ENCODE results near the gene TCF15.

TCF15 gene

DNA sequence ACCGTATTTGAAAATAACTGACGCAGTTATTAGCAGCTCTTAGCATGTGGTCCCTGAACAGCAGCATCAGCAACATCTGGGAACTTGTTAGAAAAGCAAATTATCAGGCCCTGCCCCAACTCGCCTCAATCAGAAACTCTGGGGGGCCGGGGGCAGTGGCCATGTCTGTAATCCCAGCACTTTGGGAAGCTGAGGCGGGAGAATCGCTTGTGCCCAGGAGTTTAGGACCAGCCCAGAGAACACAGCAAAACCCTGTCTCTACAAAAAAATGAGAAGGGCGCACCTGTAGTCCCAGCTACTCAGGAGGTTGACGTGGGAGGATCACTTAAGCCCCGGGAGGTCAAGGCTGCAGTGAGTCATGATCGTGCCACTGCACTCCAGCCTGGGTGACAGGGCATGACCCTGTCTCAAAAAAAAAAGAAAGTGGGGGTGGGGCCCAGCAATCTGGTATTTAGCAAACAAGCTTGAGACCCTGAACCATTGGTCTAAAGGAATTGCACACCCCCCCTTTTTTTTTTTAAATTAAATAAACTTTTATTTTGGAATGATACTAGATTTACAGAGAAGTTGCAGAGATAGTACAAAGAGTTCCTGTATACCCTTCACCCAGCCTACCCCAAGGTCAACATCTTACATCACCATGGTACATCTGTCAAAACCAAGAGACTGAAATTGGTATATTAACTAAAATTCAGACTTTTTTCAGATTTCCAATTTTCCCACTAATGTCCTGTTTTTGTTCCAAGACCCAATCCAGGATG is 36.2 kb upstream of the TCF15 start:
- TF ChIP-seq SIN3A (IDR thresholded peaks at IDR 0.05; ENCODE audit: borderline replicate concordance, insufficient read depth, low read length), result no peak
- no peak for TF ChIP-seq FOXP2 (optimal IDR thresholded peaks at IDR 0.05; ENCODE audit: borderline replicate concordance, extremely low read depth, extremely low read length, insufficient read depth)
- TF ChIP-seq, protein P1, sequence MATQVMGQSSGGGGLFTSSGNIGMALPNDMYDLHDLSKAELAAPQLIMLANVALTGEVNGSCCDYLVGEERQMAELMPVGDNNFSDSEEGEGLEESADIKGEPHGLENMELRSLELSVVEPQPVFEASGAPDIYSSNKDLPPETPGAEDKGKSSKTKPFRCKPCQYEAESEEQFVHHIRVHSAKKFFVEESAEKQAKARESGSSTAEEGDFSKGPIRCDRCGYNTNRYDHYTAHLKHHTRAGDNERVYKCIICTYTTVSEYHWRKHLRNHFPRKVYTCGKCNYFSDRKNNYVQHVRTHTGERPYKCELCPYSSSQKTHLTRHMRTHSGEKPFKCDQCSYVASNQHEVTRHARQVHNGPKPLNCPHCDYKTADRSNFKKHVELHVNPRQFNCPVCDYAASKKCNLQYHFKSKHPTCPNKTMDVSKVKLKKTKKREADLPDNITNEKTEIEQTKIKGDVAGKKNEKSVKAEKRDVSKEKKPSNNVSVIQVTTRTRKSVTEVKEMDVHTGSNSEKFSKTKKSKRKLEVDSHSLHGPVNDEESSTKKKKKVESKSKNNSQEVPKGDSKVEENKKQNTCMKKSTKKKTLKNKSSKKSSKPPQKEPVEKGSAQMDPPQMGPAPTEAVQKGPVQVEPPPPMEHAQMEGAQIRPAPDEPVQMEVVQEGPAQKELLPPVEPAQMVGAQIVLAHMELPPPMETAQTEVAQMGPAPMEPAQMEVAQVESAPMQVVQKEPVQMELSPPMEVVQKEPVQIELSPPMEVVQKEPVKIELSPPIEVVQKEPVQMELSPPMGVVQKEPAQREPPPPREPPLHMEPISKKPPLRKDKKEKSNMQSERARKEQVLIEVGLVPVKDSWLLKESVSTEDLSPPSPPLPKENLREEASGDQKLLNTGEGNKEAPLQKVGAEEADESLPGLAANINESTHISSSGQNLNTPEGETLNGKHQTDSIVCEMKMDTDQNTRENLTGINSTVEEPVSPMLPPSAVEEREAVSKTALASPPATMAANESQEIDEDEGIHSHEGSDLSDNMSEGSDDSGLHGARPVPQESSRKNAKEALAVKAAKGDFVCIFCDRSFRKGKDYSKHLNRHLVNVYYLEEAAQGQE (IDR thresholded peaks at IDR 0.05; ENCODE audit: insufficient read depth in 1 of 2, low read depth in 2 of 2, low read length in 2 of 2), result no peak
- no peak for TF ChIP-seq POLR2AphosphoS5 (IDR thresholded peaks at IDR 0.05; ENCODE audit: low read depth, low read length)
- TF ChIP-seq TAF1 (IDR thresholded peaks at IDR 0.05; ENCODE audit: borderline replicate concordance, insufficient read depth, low read length), result no peak

DNA sequence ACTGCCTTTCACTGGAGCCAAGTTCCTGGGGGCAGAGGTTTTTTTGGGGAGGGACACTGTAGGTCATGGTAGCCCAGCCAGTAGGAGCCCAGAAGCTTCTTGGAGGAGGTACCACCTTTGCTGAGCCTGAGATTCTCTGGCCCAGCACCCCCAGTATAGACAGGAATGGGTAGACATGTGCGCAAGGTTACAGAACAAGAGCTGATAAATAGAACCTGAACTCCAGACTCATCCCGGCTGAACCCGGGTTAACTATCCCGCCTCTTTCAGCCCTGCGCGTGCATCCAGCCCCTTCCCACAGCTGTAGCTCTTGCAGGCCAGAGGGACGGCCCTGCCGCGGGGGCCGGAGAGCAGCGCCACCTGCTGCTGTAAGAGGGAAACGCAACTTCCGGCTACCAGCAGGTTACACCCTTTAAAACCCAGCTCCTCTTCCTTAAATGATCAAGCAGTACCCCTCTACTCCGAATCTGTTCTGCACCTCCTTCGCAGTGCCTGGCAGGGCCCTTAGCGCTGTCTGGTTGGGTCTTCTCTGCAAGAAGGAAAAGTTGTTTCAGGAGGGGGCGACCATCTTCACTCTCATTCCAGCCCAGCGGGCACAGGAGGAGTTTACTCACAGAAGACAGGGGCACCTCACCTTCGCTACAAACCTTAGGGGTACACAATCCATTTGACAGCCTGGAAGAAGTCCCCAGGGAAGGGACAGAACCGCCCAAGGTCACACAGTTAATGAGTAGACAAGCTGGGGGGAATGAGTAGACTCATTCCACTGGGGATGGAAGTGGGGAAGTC is 35.4 kb upstream of the TCF15 start:
- TF ChIP-seq POLR2AphosphoS5 (IDR thresholded peaks at IDR 0.05; ENCODE audit: low read depth, low read length), result no peak
- peak; percentile 40 for TF ChIP-seq FOXP2 (optimal IDR thresholded peaks at IDR 0.05; ENCODE audit: borderline replicate concordance, extremely low read depth, extremely low read length, insufficient read depth)
- no peak for TF ChIP-seq TAF1 (IDR thresholded peaks at IDR 0.05; ENCODE audit: borderline replicate concordance, insufficient read depth, low read length)
- no peak for TF ChIP-seq SIN3A (IDR thresholded peaks at IDR 0.05; ENCODE audit: borderline replicate concordance, insufficient read depth, low read length)
- TF ChIP-seq, protein P1 (IDR thresholded peaks at IDR 0.05; ENCODE audit: insufficient read depth in 1 of 2, low read depth in 2 of 2, low read length in 2 of 2), result no peak

DNA sequence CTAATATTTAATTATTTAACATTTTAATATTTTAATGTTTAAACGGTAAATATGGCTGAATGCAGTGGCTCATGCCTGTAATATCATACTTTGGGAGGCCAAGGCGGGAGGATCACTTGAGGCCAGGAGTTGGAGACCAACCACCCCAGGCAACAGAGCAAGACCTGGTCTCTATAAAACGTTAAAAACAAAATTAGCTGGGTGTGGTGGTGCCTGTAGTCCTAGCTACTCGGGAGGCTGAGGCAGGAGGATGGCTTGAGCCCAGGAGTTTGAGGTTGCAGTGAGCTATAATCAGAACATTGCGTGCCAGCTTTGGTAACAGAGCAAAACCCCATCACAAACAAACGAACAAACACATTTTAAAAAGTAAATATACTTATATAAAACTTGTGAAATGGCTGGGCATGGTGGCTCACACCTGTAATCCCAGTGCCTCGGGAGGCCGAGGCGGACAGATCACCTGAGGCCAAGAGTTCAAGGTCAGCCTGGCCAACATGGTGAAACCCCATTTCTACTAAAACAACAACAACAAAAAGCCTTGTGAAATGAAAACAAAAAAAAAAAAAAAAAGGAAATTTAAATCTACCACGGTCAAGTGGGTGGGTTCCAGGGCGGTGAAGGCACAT is 34.7 kb upstream of the TCF15 start:
- no peak for TF ChIP-seq FOXP2 (optimal IDR thresholded peaks at IDR 0.05; ENCODE audit: borderline replicate concordance, extremely low read depth, extremely low read length, insufficient read depth)
- TF ChIP-seq POLR2AphosphoS5 (IDR thresholded peaks at IDR 0.05; ENCODE audit: low read depth, low read length), result no peak
- TF ChIP-seq, protein P1 (IDR thresholded peaks at IDR 0.05; ENCODE audit: insufficient read depth in 1 of 2, low read depth in 2 of 2, low read length in 2 of 2), result no peak
- no peak for TF ChIP-seq SIN3A (IDR thresholded peaks at IDR 0.05; ENCODE audit: borderline replicate concordance, insufficient read depth, low read length)
- no peak for TF ChIP-seq TAF1 (IDR thresholded peaks at IDR 0.05; ENCODE audit: borderline replicate concordance, insufficient read depth, low read length)

DNA sequence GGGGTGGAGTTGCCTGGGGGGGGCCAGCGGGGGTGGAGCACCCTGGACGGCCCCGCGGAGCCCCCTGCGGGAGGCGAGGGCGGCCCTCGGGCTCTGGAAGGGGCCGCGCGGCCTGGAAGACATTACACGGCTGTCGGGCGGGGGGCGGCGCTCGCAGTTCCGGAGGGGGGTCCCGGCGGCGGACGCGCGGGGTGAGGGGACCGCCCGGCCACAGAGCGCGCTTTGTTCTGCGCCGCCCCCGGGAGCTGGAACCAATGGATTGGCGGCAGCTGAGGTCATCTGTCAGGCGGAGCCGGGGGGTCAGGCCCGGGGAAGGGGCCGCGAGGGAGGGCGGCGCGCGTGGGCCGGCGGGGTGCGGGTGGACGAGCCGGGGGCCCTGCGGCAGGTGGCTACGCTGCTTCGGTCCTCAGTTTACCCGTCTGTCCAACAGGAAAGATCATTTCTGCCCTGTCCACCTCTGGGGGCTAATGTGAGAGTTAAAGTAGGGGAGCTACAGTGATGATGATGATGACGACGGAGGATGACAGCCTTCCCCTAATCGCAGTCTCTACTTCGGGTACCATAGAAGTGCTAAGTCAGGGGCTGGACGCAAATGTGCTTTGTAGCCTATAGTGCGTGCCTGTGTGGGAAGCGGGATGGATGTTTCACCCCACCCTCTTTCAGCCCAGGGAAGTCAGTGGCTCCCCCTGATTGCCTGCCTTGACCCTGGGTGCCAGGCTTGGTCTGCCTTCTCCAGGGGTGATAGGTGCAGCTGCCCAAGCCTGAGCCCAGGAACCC is 32.5 kb upstream of the TCF15 start:
- TF ChIP-seq SIN3A (IDR thresholded peaks at IDR 0.05; ENCODE audit: borderline replicate concordance, insufficient read depth, low read length), result no peak
- TF ChIP-seq FOXP2 (optimal IDR thresholded peaks at IDR 0.05; ENCODE audit: borderline replicate concordance, extremely low read depth, extremely low read length, insufficient read depth), result no peak
- TF ChIP-seq TAF1 (IDR thresholded peaks at IDR 0.05; ENCODE audit: borderline replicate concordance, insufficient read depth, low read length), result no peak
- TF ChIP-seq, protein P1 (IDR thresholded peaks at IDR 0.05; ENCODE audit: insufficient read depth in 1 of 2, low read depth in 2 of 2, low read length in 2 of 2), result no peak
- no peak for TF ChIP-seq POLR2AphosphoS5 (IDR thresholded peaks at IDR 0.05; ENCODE audit: low read depth, low read length)

All from PFSK-1 (cell line).